GM18951 (cell line): ENCODE measurements around the gene TRAPPC12.
"Not testable (repeated sequence)": the region's sequence is repeated elsewhere in the genome, so short reads cannot be mapped to it uniquely, and the experiment has no call there.

Experiments
- POLR2A ChIP-seq: IDR thresholded peaks from 4 replicates; pipeline ENCODE4 v1.6.1; 2011; ENCODE audit warnings: mild to moderate bottlenecking; ENCODE audit not compliant: insufficient read length, insufficient read depth; ENCODE audit errors: extremely low read depth
- in situ Hi-C: fragments of 300-500 bp; cut with MboI; formaldehyde crosslinking; loops from one replicate; pipeline ENCODE4 v1.12.0; 2022; ENCODE audit warnings: low sequenced_read_pairs, mixed read lengths, inconsistent platforms; ENCODE audit not compliant: unreplicated experiment

TRAPPC12 gene

GRCh38 chr2:3354986-3355385 lies 24.5 kb upstream of the TRAPPC12 start:
- in situ Hi-C loops: no loop called here
- no peak for TF ChIP-seq POLR2A

- no peak for TF ChIP-seq POLR2A
- in situ Hi-C loops: no loop called here
Observed at GRCh38 chr2:3355951-3356569, 23.4 kb upstream of the TRAPPC12 start.

- no peak for TF ChIP-seq POLR2A
- in situ Hi-C loops: no loop called here
Observed at GRCh38 chr2:3356799-3357198, 22.7 kb upstream of the TRAPPC12 start.

- in situ Hi-C loops: not testable (repeated sequence)
Observed at GRCh38 chr2:3357446-3357845, 22.0 kb upstream of the TRAPPC12 start.

- in situ Hi-C loops: no loop called here
- TF ChIP-seq POLR2A: no peak
Observed at GRCh38 chr2:3357926-3358325, 21.6 kb upstream of the TRAPPC12 start.

- no peak for TF ChIP-seq POLR2A
- in situ Hi-C loops: no loop called here
Observed at GRCh38 chr2:3361518-3362389, 17.7 kb upstream of the TRAPPC12 start.

GRCh38 chr2:3365219-3365618 lies 14.3 kb upstream of the TRAPPC12 start:
- no peak for TF ChIP-seq POLR2A
- in situ Hi-C loops: no loop called here

GRCh38 chr2:3368261-3368722 lies 11.2 kb upstream of the TRAPPC12 start:
- no peak for TF ChIP-seq POLR2A
- in situ Hi-C loops: no loop called here

GRCh38 chr2:3369340-3370181 lies 9.9 kb upstream of the TRAPPC12 start:
- in situ Hi-C loops: not testable (repeated sequence)

GRCh38 chr2:3376821-3377220 lies 2.7 kb upstream of the TRAPPC12 start:
- no peak for TF ChIP-seq POLR2A

GRCh38 chr2:3377279-3377611 lies 2.2 kb upstream of the TRAPPC12 start:
- no peak for TF ChIP-seq POLR2A

More at GRCh38 chr2:3376821-3377220, 2.7 kb upstream of the TRAPPC12 start:
- in situ Hi-C loops: no loop called here

GRCh38 chr2:3377612-3378432 lies 1.7 kb upstream of the TRAPPC12 start, which contains the start of gene EIPR1:
TSS of gene EIPR1 (minus strand) at chr2:3377818. CDS start at chr2:3377689, 129 bp downstream.
- in situ Hi-C loops: no loop called here
- TF ChIP-seq POLR2A: peak; percentile 89

More at GRCh38 chr2:3377279-3377611, 2.2 kb upstream of the TRAPPC12 start:
- in situ Hi-C loops: no loop called here

- in situ Hi-C loops: no loop called here
- no peak for TF ChIP-seq POLR2A
Observed at GRCh38 chr2:3379339-3379646, 201 bp upstream of the TRAPPC12 start.

GRCh38 chr2:3386448-3386958 lies 7.0 kb downstream of the TRAPPC12 start:
- no peak for TF ChIP-seq POLR2A
- in situ Hi-C loops: no loop called here
